Brain microvascular endothelial cell (primary cell): ENCODE data around the gene MACROD2.

Source experiments
- DNase-seq: peaks from one replicate; pipeline ENCODE4 v3.0.0-alpha.2; 2020
- H3K27ac ChIP-seq: fragments of 250-450 bp; sonication (Bioruptor Pico); 2 replicates; pipeline ENCODE4 v1.5.1; 2020; ENCODE audit warnings: mild to moderate bottlenecking, moderate library complexity
- H3K27me3 ChIP-seq: fragments of 250-450 bp; sonication (Bioruptor Pico); replicated peaks from 2 replicates; pipeline ENCODE4 v1.5.1; 2020; ENCODE audit warnings: mild to moderate bottlenecking
- H3K36me3 ChIP-seq: fragments of 250-450 bp; sonication (Bioruptor Pico); replicated peaks from 2 replicates; pipeline ENCODE4 v1.5.1; 2020; ENCODE audit warnings: mild to moderate bottlenecking
- H3K4me3 ChIP-seq: 2 replicates; pipeline ENCODE4 v1.5.1; 2011; ENCODE audit warnings: low read depth, mild to moderate bottlenecking, control low read depth, low read length, moderate library complexity
- CTCF ChIP-seq: IDR thresholded peaks from 2 replicates; pipeline ENCODE4 v1.5.1; 2011; ENCODE audit warnings: low read depth, mild to moderate bottlenecking, moderate library complexity, low read length, control low read depth, inconsistent platforms; ENCODE audit errors: missing control alignments
- in situ Hi-C: cut with HindIII; loops from 2 replicates; pipeline ENCODE4 v1.10.0; 2017; ENCODE audit warnings: low sequenced_read_pairs, low pct_ligation_motif_present

The MACROD2 gene

GRCh38 chr20:14284443-14284842 is 289.1 kb downstream of the MACROD2 start:
- no peak for DNase-seq
- H3K4me3 ChIP-seq = no peak overlapping the region
- H3K27me3 ChIP-seq = no peaks in the 10 kb centered on the region
- H3K36me3 ChIP-seq = no peaks in the 10 kb centered on the region
- H3K27ac ChIP-seq = no peak overlapping the region
- in situ Hi-C loops = no loop called here
- no peak for TF ChIP-seq CTCF

- Histone ChIP-seq H3K27me3 (no peaks in the 10 kb centered on the region), H3K36me3 (no peaks in the 10 kb centered on the region), H3K27ac (peak overlapping the region; percentile 21), H3K4me3 (no peak overlapping the region)
- DNase-seq = peak; percentile 69
- in situ Hi-C loops = no loop called here
- TF ChIP-seq CTCF = no peak
Observed at GRCh38 chr20:14288341-14289330, 293.3 kb downstream of the MACROD2 start.

GRCh38 chr20:14291502-14291901 is 296.2 kb downstream of the MACROD2 start:
- no peak for DNase-seq
- no peak overlapping the region for H3K4me3 ChIP-seq
- no peak overlapping the region for H3K27ac ChIP-seq
- H3K27me3 ChIP-seq = no peaks in the 10 kb centered on the region
- TF ChIP-seq CTCF = no peak
- in situ Hi-C loops = no loop called here
- no peaks in the 10 kb centered on the region for H3K36me3 ChIP-seq

GRCh38 chr20:14295238-14295637 is 299.9 kb downstream of the MACROD2 start:
- Histone ChIP-seq H3K27me3 (no peaks in the 10 kb centered on the region), H3K27ac (no peak overlapping the region), H3K36me3 (no peaks in the 10 kb centered on the region), H3K4me3 (no peak overlapping the region)
- DNase-seq = no peak
- in situ Hi-C loops = no loop called here
- no peak for TF ChIP-seq CTCF

GRCh38 chr20:14295770-14296309 is 300.5 kb downstream of the MACROD2 start:
- no peaks in the 10 kb centered on the region for H3K27me3 ChIP-seq
- in situ Hi-C loops = no loop called here
- no peak for DNase-seq
- H3K36me3 ChIP-seq = no peaks in the 10 kb centered on the region
- no peak for TF ChIP-seq CTCF
- no peak overlapping the region for H3K27ac ChIP-seq
- no peak overlapping the region for H3K4me3 ChIP-seq
